SK-N-SH (cell line): ENCODE data around the gene C10orf90. TPM values are rescaled to one million over a fixed set of nuclear protein-coding genes. Genes with fewer than 3 reads are reported as not detected.

ENCODE experiments used
- CTCF ChIA-PET: fragments of 300-600, 350-600 bp; formaldehyde crosslinking; extraction: SDS; loops from one replicate; lab custom pipeline; 2021; lab: Yijun Ruan, JAX
- POLR2A ChIA-PET: fragments of 350-600 bp; sonication (Branson Sonifier 250); formaldehyde crosslinking; extraction: SDS; loops from one replicate; lab custom pipeline; 2020; ENCODE audit warnings: antibody characterized with exemption, inconsistent platforms; lab: Yijun Ruan, JAX
- DNase-seq: peaks from one replicate; pipeline ENCODE4 v3.0.0; 2012
- H2AFZ ChIP-seq: fragments of 200-600 bp; sonication (generic); 2 replicates; pipeline ENCODE4 v1.8.1; 2016; ENCODE audit warnings: antibody characterized with exemption, mild to moderate bottlenecking, low read depth
- H3F3A ChIP-seq: fragments of 200-600 bp; sonication (generic); replicated peaks from 2 replicates; pipeline ENCODE3; 2016; ENCODE audit warnings: antibody characterized with exemption, mild to moderate bottlenecking; ENCODE audit not compliant: insufficient read depth
- H3K27ac ChIP-seq, 2 experiments: fragments of 200-500 bp in 1 of 2; fragments of 200-600 bp in 1 of 2; sonication (Bioruptor generic) in 1 of 2; sonication (generic), shearing (Covaris generic) in 1 of 2; 2 replicates each; pipeline versions ENCODE4 v1.5.1 to v1.6.1; 2014 to 2016; ENCODE audit warnings: low read depth in 2 of 2, inconsistent platforms in 1 of 2, low read length in 1 of 2, mild to moderate bottlenecking in 1 of 2, mixed read lengths in 1 of 2
- H3K27me3 ChIP-seq: fragments of 200-600 bp; sonication (generic), shearing (Covaris generic); 2 replicates; pipeline ENCODE4 v1.6.1; 2016; ENCODE audit warnings: mixed run types; ENCODE audit not compliant: insufficient read depth
- H3K36me3 ChIP-seq, 2 experiments: fragments of 200-500 bp in 1 of 2; fragments of 200-600 bp in 1 of 2; sonication (Bioruptor generic) in 1 of 2; sonication (generic) in 1 of 2; replicated peaks in 1 of 2; 2 replicates each; pipeline versions ENCODE3 to v1.5.1; 2014 to 2016; ENCODE audit warnings: low read length in 1 of 2, mild to moderate bottlenecking in 1 of 2; ENCODE audit not compliant: insufficient read depth in 2 of 2, control insufficient read depth in 1 of 2
- H3K4me1 ChIP-seq, 2 experiments: fragments of 200-500 bp in 1 of 2; fragments of 200-600 bp in 1 of 2; sonication (Bioruptor generic) in 1 of 2; sonication (generic), shearing (Covaris generic) in 1 of 2; 2 replicates each; pipeline versions ENCODE4 v1.5.1 to v1.6.1; 2014 to 2016; ENCODE audit warnings: low read depth in 1 of 2, low read length in 1 of 2, mixed run types in 1 of 2; ENCODE audit not compliant: insufficient read depth in 2 of 2, control insufficient read depth in 1 of 2
- H3K4me2 ChIP-seq: fragments of 200-600 bp; sonication (generic), shearing (Covaris generic); 2 replicates; pipeline ENCODE4 v1.6.1; 2017; ENCODE audit warnings: mixed run types
- H3K4me3 ChIP-seq, 2 experiments: fragments of 200-500 bp in 1 of 2; fragments of 200-600 bp in 1 of 2; sonication (Bioruptor generic) in 1 of 2; sonication (generic), shearing (Covaris generic) in 1 of 2; 2 replicates each; pipeline versions ENCODE4 v1.5.1 to v1.8.1; 2014 to 2016; ENCODE audit warnings: low read depth in 2 of 2, inconsistent platforms in 1 of 2, low read length in 1 of 2, mild to moderate bottlenecking in 1 of 2, mixed read lengths in 1 of 2, moderate library complexity in 1 of 2
- H3K79me2 ChIP-seq: fragments of 200-600 bp; sonication (generic); 2 replicates; pipeline ENCODE4 v1.8.1; 2017; ENCODE audit warnings: mild to moderate bottlenecking; ENCODE audit not compliant: insufficient read depth
- H3K9ac ChIP-seq: fragments of 200-600 bp; sonication (generic); 2 replicates; pipeline ENCODE4 v1.6.1; 2017; ENCODE audit warnings: mixed run types
- H3K9me2 ChIP-seq: fragments of 200-600 bp; sonication (generic); 2 replicates; pipeline ENCODE4 v1.6.1; 2017; ENCODE audit warnings: mixed run types
- H3K9me3 ChIP-seq: fragments of 200-600 bp; sonication (generic); 2 replicates; pipeline ENCODE4 v1.6.1; 2017; ENCODE audit warnings: mixed run types, mild to moderate bottlenecking, moderate library complexity
- H4K20me1 ChIP-seq: fragments of 200-600 bp; sonication (generic); 2 replicates; pipeline ENCODE4 v1.6.1; 2017; ENCODE audit warnings: mild to moderate bottlenecking, mixed run types; ENCODE audit not compliant: insufficient read depth
- EP300 ChIP-seq, 2 experiments: IDR thresholded peaks; 2 replicates each; pipeline versions ENCODE4 v1.4.0 to v1.6.1; 2012; ENCODE audit warnings: borderline replicate concordance in 1 of 2, low read depth in 1 of 2, low read length in 1 of 2
- GATA2 ChIP-seq: sonication (generic); formaldehyde crosslinking; IDR thresholded peaks from 2 replicates; pipeline ENCODE4 v1.5.0; 2020; ENCODE audit warnings: mild to moderate bottlenecking, missing genetic modification reagents
- IRF3 ChIP-seq: fragments of 150-350 bp; IDR thresholded peaks from 2 replicates; pipeline ENCODE4 v1.6.1; 2016; ENCODE audit warnings: mild to moderate bottlenecking, low read depth, low read length
- MEF2A ChIP-seq: IDR thresholded peaks from 2 replicates; pipeline ENCODE4 v1.4.0; 2012; ENCODE audit warnings: low read depth, borderline replicate concordance
- RAD21 ChIP-seq: IDR thresholded peaks from 2 replicates; pipeline ENCODE4 v1.6.1; 2012; ENCODE audit warnings: mild to moderate bottlenecking, low read length
- RCOR1 ChIP-seq: fragments of 150-350 bp; IDR thresholded peaks from 2 replicates; pipeline ENCODE4 v1.6.1; 2017; ENCODE audit warnings: antibody characterized with exemption, low read length
- SIN3A ChIP-seq: IDR thresholded peaks from 2 replicates; pipeline ENCODE4 v1.6.1; 2012; ENCODE audit warnings: low read depth, mild to moderate bottlenecking, low read length, moderate library complexity, borderline replicate concordance
- SMC3 ChIP-seq: IDR thresholded peaks from 2 replicates; pipeline ENCODE4 v1.6.1; 2012; ENCODE audit warnings: low read depth, low read length, improper control_type of control experiment
- ZBTB33 ChIP-seq: IDR thresholded peaks from 2 replicates; pipeline ENCODE4 v1.4.0; 2012; ENCODE audit warnings: low read depth, borderline replicate concordance
- WGBS: methylation state at CpG from one replicate; pipeline ENCODE4 v1.1.6; 2017; ENCODE audit warnings: low lambda C conversion rate; 5-methylcytosine and 5-hydroxymethylcytosine counted together
- polyA plus RNA-seq, 3 experiments: library from polyadenylated mRNA; depleted of rRNA; stranded (reverse); fragments of >200 nt; gene quantifications; 2 replicates each; pipeline ENCODE4 v1.2.3, GENCODE V29; 2012
- TF ChIP-seq, protein P1 (sequence below): fragments of 200-600 bp; sonication (generic); IDR thresholded peaks from 2 replicates; pipeline ENCODE4 v1.6.1; 2017; ENCODE audit warnings: antibody characterized with exemption, mild to moderate bottlenecking, moderate library complexity

C10orf90 gene
- polyA plus RNA-seq, 1 of the 3 experiments (the other 2 are of a cell fraction): 0.21 TPM

DNA sequence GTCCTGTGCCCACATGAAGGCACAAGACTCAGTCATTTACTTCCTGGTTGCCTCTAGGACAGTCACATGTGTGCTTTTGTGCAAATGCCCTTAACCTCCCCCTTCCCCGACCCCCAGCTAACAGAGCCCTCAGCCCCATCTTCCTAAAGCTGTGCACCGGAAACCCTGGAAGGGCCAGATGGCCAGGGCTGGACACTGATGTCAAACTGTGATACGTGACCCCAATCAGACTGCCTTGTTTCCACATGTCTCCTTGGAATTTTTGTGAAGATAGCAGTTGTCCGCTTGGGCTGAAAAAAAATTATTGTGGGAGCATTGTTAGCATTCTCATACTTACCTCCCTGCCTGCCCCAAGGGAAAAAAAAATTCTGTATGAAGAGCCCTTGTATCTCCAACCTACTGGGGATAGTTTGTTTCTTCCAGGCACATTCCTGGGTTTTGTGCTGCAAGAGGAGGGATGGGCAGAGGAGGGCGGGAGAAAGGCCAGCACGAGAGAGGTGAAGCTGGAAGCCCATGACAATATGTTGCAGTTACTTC is 265.2 kb downstream of the C10orf90 start:
- Histone ChIP-seq H3K36me3 (no peaks in the 10 kb centered on the region), H3K4me2 (no peak overlapping the region), H3K4me1 (peaks cover 0 to 17% of the 10 kb centered on the region in 2 experiments; a peak in 2 of 4 replicates), H3K4me3 (no peak overlapping the region), H2AFZ (no peak overlapping the region), H3K27me3 (no peaks in the 10 kb centered on the region), H3K9ac (no peak overlapping the region), H3K9me3 (no peaks in the 10 kb centered on the region), H4K20me1 (no peaks in the 10 kb centered on the region), H3F3A (no peaks in the 10 kb centered on the region)
- 88% methylated on average over 6 of the region's 6 CpGs for WGBS
- POLR2A ChIA-PET: no interaction called here
- DNase-seq: peak; percentile 42
- no peak for TF ChIP-seq IRF3
- TF ChIP-seq SIN3A: no peak
- TF ChIP-seq GATA2: peak; percentile 60; the same call in 1 of the 2 replicates
- TF ChIP-seq, protein P1, sequence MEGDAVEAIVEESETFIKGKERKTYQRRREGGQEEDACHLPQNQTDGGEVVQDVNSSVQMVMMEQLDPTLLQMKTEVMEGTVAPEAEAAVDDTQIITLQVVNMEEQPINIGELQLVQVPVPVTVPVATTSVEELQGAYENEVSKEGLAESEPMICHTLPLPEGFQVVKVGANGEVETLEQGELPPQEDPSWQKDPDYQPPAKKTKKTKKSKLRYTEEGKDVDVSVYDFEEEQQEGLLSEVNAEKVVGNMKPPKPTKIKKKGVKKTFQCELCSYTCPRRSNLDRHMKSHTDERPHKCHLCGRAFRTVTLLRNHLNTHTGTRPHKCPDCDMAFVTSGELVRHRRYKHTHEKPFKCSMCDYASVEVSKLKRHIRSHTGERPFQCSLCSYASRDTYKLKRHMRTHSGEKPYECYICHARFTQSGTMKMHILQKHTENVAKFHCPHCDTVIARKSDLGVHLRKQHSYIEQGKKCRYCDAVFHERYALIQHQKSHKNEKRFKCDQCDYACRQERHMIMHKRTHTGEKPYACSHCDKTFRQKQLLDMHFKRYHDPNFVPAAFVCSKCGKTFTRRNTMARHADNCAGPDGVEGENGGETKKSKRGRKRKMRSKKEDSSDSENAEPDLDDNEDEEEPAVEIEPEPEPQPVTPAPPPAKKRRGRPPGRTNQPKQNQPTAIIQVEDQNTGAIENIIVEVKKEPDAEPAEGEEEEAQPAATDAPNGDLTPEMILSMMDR: no peak
- no peak for TF ChIP-seq SMC3
- TF ChIP-seq ZBTB33: no peak
- peak in 1 of 2 experiments; percentile 43; a peak in 1 of 4 replicates for TF ChIP-seq EP300 (IDR thresholded peaks at IDR 0.05; ENCODE audit: borderline replicate concordance in 1 of 2, low read depth in 1 of 2, low read length in 1 of 2)
- TF ChIP-seq RCOR1: 0 out of 2 replicates have a peak, but pooled peaks have one; percentile 38
- no peak for TF ChIP-seq RAD21
- no peak for TF ChIP-seq MEF2A
- TF ChIP-seq, all 33 proteins: peak for 3
- CTCF ChIA-PET: interaction anchor here (1.1 to 1.3 kb wide), 2 partner anchors 15 to 17 kb away, joined by 3 to 4 read pairs; partner anchors contain the start of gene ADAM12
- H3K79me2 ChIP-seq: no peaks in the 10 kb centered on the region
- no peaks in the 10 kb centered on the region for H3K9me2 ChIP-seq
- no peak overlapping the region; a peak in 1 of 4 replicates for H3K27ac ChIP-seq
